ENCODE data around the gene AURKAIP1.

The AURKAIP1 gene

DNA sequence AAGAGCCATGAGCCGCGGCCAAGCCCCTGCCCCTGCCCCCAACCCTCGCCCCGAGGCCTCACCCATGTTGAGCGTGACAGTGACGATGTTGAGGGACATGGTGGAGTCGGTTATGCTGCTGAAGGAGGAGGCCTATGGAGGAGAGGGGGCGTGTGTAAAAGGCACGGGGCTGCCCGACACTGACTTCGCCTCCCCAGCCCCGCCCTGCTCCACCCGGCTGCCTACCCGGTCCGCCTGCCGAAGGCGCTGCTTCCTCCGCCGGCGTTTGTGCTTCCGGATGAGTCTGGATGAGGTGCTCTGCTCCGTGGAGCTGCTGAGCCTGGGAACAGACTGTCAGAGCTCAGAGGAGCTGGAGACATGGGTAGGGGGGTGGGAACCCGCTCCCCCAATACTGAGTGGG is 34.8 kb downstream of the AURKAIP1 start:
- DNase-seq, result no peak
- H3K27ac ChIP-seq (ENCODE audit: low read length), result no peak overlapping the region
- TF ChIP-seq, protein P1, sequence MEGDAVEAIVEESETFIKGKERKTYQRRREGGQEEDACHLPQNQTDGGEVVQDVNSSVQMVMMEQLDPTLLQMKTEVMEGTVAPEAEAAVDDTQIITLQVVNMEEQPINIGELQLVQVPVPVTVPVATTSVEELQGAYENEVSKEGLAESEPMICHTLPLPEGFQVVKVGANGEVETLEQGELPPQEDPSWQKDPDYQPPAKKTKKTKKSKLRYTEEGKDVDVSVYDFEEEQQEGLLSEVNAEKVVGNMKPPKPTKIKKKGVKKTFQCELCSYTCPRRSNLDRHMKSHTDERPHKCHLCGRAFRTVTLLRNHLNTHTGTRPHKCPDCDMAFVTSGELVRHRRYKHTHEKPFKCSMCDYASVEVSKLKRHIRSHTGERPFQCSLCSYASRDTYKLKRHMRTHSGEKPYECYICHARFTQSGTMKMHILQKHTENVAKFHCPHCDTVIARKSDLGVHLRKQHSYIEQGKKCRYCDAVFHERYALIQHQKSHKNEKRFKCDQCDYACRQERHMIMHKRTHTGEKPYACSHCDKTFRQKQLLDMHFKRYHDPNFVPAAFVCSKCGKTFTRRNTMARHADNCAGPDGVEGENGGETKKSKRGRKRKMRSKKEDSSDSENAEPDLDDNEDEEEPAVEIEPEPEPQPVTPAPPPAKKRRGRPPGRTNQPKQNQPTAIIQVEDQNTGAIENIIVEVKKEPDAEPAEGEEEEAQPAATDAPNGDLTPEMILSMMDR (IDR thresholded peaks at IDR 0.05; ENCODE audit: low read length), result no peak
- TF ChIP-seq EZH2 (optimal IDR thresholded peaks at IDR 0.05; ENCODE audit: low read depth, low read length) (no peak), EZH2phosphoT487 (IDR thresholded peaks at IDR 0.05; ENCODE audit: low read length) (no peak)

DNA sequence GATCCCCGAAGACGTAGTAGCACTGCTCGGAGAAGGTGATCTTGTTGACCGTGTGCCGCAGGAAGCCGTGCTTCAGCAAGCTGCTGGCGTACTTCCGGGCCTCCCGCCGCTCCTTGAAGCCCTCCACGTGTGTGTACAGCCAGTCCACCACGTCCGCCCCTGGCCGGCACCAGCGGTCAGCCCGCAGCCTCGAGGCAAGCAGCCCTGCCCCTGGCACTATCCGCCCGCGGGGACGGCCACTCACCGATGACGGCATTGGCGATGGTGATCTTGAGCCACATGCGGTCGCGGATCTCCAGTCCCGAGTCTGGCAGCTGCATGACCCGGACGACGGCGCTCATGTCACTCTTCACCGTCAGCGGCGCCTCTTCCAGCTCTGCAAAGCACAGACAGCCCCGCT is 36.7 kb downstream of the AURKAIP1 start:
- H3K9ac ChIP-seq (ENCODE audit: low read length), result no peak overlapping the region
- no peaks in the 10 kb centered on the region for H3K9me3 ChIP-seq (replicated peaks; ENCODE audit: insufficient read depth, low read length)
- no peak overlapping the region for H3K4me3 ChIP-seq (ENCODE audit: low read length)
- no peaks in the 10 kb centered on the region for H3K4me1 ChIP-seq (ENCODE audit: low read length)
- DNase-seq, result no peak
- H3K4me2 ChIP-seq (ENCODE audit: low read depth, low read length), result no peak overlapping the region
- H4K20me1 ChIP-seq (ENCODE audit: insufficient read depth, low read length), result no peaks in the 10 kb centered on the region
- H3K27me3 ChIP-seq (replicated peaks; ENCODE audit: insufficient read depth, low read length), result no peaks in the 10 kb centered on the region
- H2AFZ ChIP-seq (ENCODE audit: low read length), result no peak overlapping the region
- H3K9me2 ChIP-seq (replicated peaks; ENCODE audit: insufficient read depth, low read length), result no peaks in the 10 kb centered on the region
- no peaks in the 10 kb centered on the region for H3K36me3 ChIP-seq (replicated peaks; ENCODE audit: insufficient read depth, low read length)
- no peaks in the 10 kb centered on the region for H3K79me2 ChIP-seq (ENCODE audit: low read length)
- H3K27ac ChIP-seq (ENCODE audit: low read length), result no peak overlapping the region
- TF ChIP-seq EZH2phosphoT487 (IDR thresholded peaks at IDR 0.05; ENCODE audit: low read length), result no peak
- TF ChIP-seq, protein P1 (IDR thresholded peaks at IDR 0.05; ENCODE audit: low read length), result no peak
- TF ChIP-seq EZH2 (optimal IDR thresholded peaks at IDR 0.05; ENCODE audit: low read depth, low read length), result no peak
- H3F3A ChIP-seq (ENCODE audit: insufficient read depth, low read length), result no peaks in the 10 kb centered on the region

More for the DNA sequence above, 34.8 kb downstream of the AURKAIP1 start:
- Histone ChIP-seq H3K9me2 (replicated peaks; ENCODE audit: insufficient read depth, low read length) (no peaks in the 10 kb centered on the region), H4K20me1 (ENCODE audit: insufficient read depth, low read length) (no peaks in the 10 kb centered on the region), H3K9me3 (replicated peaks; ENCODE audit: insufficient read depth, low read length) (no peaks in the 10 kb centered on the region), H3K4me3 (ENCODE audit: low read length) (no peak overlapping the region), H3K4me2 (ENCODE audit: low read depth, low read length) (no peak overlapping the region), H3K79me2 (ENCODE audit: low read length) (no peaks in the 10 kb centered on the region), H3K27me3 (replicated peaks; ENCODE audit: insufficient read depth, low read length) (no peaks in the 10 kb centered on the region), H3K4me1 (ENCODE audit: low read length) (no peaks in the 10 kb centered on the region), H2AFZ (ENCODE audit: low read length) (no peak overlapping the region), H3F3A (ENCODE audit: insufficient read depth, low read length) (no peaks in the 10 kb centered on the region), H3K36me3 (replicated peaks; ENCODE audit: insufficient read depth, low read length) (no peaks in the 10 kb centered on the region), H3K9ac (ENCODE audit: low read length) (no peak overlapping the region)

DNA sequence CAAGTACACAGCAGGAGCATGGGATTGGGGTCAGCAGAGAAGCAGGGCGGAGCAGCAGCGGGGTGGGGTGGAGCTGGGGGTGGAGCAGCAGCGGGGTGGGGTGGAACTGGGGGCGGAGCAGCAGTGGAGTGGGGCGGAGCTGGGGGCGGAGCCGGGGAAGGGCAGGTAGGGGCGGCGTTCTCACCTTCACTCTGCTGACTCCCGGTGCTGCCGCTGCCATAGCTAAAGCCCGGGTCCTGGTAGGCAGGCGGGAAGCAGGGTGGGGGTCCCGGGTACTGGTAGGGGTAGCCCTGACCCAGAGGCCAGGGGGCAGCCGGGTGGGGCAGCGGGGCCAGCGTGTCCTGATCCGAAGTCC is 37.2 kb downstream of the AURKAIP1 start:
- H3K4me1 ChIP-seq (ENCODE audit: low read length), result no peaks in the 10 kb centered on the region
- H2AFZ ChIP-seq (ENCODE audit: low read length), result no peak overlapping the region
- H3K36me3 ChIP-seq (replicated peaks; ENCODE audit: insufficient read depth, low read length), result no peaks in the 10 kb centered on the region
- no peak overlapping the region for H3K4me3 ChIP-seq (ENCODE audit: low read length)
- H3K27me3 ChIP-seq (replicated peaks; ENCODE audit: insufficient read depth, low read length), result no peaks in the 10 kb centered on the region
- H3K9ac ChIP-seq (ENCODE audit: low read length), result no peak overlapping the region
- no peak overlapping the region for H3K4me2 ChIP-seq (ENCODE audit: low read depth, low read length)
- no peak for DNase-seq
- H3K79me2 ChIP-seq (ENCODE audit: low read length), result no peaks in the 10 kb centered on the region
- H3F3A ChIP-seq (ENCODE audit: insufficient read depth, low read length), result no peaks in the 10 kb centered on the region
- no peaks in the 10 kb centered on the region for H4K20me1 ChIP-seq (ENCODE audit: insufficient read depth, low read length)
- H3K9me3 ChIP-seq (replicated peaks; ENCODE audit: insufficient read depth, low read length), result no peaks in the 10 kb centered on the region
- TF ChIP-seq, protein P1 (IDR thresholded peaks at IDR 0.05; ENCODE audit: low read length), result no peak
- TF ChIP-seq EZH2phosphoT487 (IDR thresholded peaks at IDR 0.05; ENCODE audit: low read length) (no peak), EZH2 (optimal IDR thresholded peaks at IDR 0.05; ENCODE audit: low read depth, low read length) (no peak)
- no peaks in the 10 kb centered on the region for H3K9me2 ChIP-seq (replicated peaks; ENCODE audit: insufficient read depth, low read length)
- H3K27ac ChIP-seq (ENCODE audit: low read length), result no peak overlapping the region
